A549 treated with CpdA at 1 μM for 4 hours (cell line): ENCODE data around the gene ANKRD29. TPM values are rescaled to one million over a fixed set of nuclear protein-coding genes. Genes with fewer than 3 reads are reported as not detected.

Experiments used
- total RNA-seq: library from RNA; stranded (reverse); fragments of 200-300 nt; extraction: Qiagen RNA extraction; gene quantifications from 5 replicates; pipeline ENCODE4 v1.2.3, GENCODE V29; 2022; ENCODE audit warnings: low read depth

Gene ANKRD29
- 11.8 to 15.5 TPM (median 13.5 TPM) in 5 replicates for total RNA-seq

GRCh38 chr18:23662309-23663263 lies at the start of gene ANKRD29:
Gene ANKRD29, minus strand, starts transcription at chr18:23662911. Its CDS starts 181 bp downstream, at chr18:23662730.

GRCh38 chr18:23689031-23689615 lies 26.4 kb upstream of the ANKRD29 start, which contains the start of gene LAMA3:
Gene LAMA3, plus strand, starts transcription at chr18:23689453. Its CDS starts 231 bp downstream, at chr18:23689684.

GRCh38 chr18:23586249-23587196 lies 76.2 kb downstream of the ANKRD29 start, which contains the start of gene NPC1:
Gene NPC1, minus strand, starts transcription at chr18:23586506. Its CDS starts 163 bp downstream, at chr18:23586343.

Other genes starting within 250 kb of the ANKRD29 start
- gene RIOK3, start 209.6 kb downstream of the ANKRD29 start, total RNA-seq: 25.8 to 47.7 TPM (median 26.3 TPM) in 5 replicates
- gene RMC1, start 159.4 kb downstream of the ANKRD29 start, total RNA-seq: 12.8 to 18.3 TPM (median 16.6 TPM) in 5 replicates
- 77.6 to 107 TPM (median 103 TPM) in 5 replicates for gene NPC1, start 76.4 kb downstream of the ANKRD29 start, total RNA-seq
- 31.7 to 41.0 TPM (median 39.0 TPM) in 5 replicates for gene LAMA3, start 26.5 kb upstream of the ANKRD29 start, total RNA-seq